Gastrocnemius medialis (tissue), 4 donors: Measurements from ENCODE around the gene IMPACT. TPM values are rescaled to one million over a fixed set of nuclear protein-coding genes. Genes with fewer than 3 reads are reported as not detected.
A peak's percentile ranks its signal among the peaks of the same experiment; 100 is the strongest.

Experiments used
- ATAC-seq, 2 donors: fragments of 150-250 bp; one replicate each; pipeline ENCODE4 v1.9.1; 2016
- DNase-seq, 2 donors: peaks; one replicate each; pipeline ENCODE4 v3.0.0-alpha.2; 2019
- H3K27ac ChIP-seq, 4 donors: fragments of 200-600 bp; sonication (generic); 1 replicate in 1 of 4; 2 replicates in 3 of 4; pipeline ENCODE4 v1.5.1; 2016 to 2018; ENCODE audit warnings: mild to moderate bottlenecking in 2 of 4, moderate library complexity in 1 of 4
- H3K27me3 ChIP-seq, 3 donors: fragments of 200-600 bp; sonication (generic) in 2 of 3; 1 replicate in 1 of 3; 2 replicates in 2 of 3; pipeline versions ENCODE4 v1.5.1 to v1.6.0; 2016 to 2019; ENCODE audit warnings: mild to moderate bottlenecking in 1 of 3, moderate library complexity in 1 of 3
- H3K36me3 ChIP-seq, 2 donors: fragments of 200-600 bp; sonication (generic) in 1 of 2; one replicate each; pipeline ENCODE4 v1.5.1; 2017 to 2018
- H3K4me1 ChIP-seq, 2 donors: fragments of 200-600 bp; sonication (generic) in 1 of 2; one replicate each; pipeline ENCODE4 v1.5.1; 2016 to 2017; ENCODE audit warnings: mild to moderate bottlenecking in 2 of 2
- H3K4me3 ChIP-seq, 4 donors: fragments of 200-600 bp; sonication (generic) in 3 of 4; 1 replicate in 1 of 4; 2 replicates in 3 of 4; pipeline ENCODE4 v1.5.1; 2016 to 2019; ENCODE audit warnings: mild to moderate bottlenecking in 2 of 4
- H3K9me3 ChIP-seq, 3 donors: fragments of 200-600 bp; sonication (generic) in 2 of 3; 1 replicate in 1 of 3; 2 replicates in 2 of 3; pipeline ENCODE4 v1.5.1; 2016 to 2019
- POLR2A ChIP-seq, 2 donors: fragments of 450-650 bp; IDR thresholded peaks; one replicate each; pipeline ENCODE4 v1.6.1; 2017; ENCODE audit warnings: antibody characterized with exemption in 2 of 2, mild to moderate bottlenecking in 2 of 2, moderate library complexity in 2 of 2
- in situ Hi-C, 4 donors: fragments of 200-750 bp; cut with MboI; loops; one replicate each; pipeline versions ENCODE4 v1.15.0 to v1.8.0; 2017; ENCODE audit warnings: low sequenced_read_pairs in 4 of 4
- intact Hi-C: fragments of 100-400 bp; cut with DNase I; formaldehyde crosslinking; loops from one replicate; pipeline ENCODE4 v1.15.1; 2023; ENCODE audit warnings: low total_unique reads
- total RNA-seq, 4 donors: library from RNA; depleted of rRNA; stranded (reverse); fragments of >200 nt; gene quantifications; one replicate each; pipeline versions ENCODE4 v1.1.0 to v1.2.3, GENCODE V29; 2016
- TF ChIP-seq, protein P1 (sequence below), 5 experiments: fragments of 450-650 bp in 3 of 5; fragments of 200-600 bp in 2 of 5; sonication (generic) in 2 of 5; IDR thresholded peaks in 4 of 5; conservative IDR thresholded peaks in 1 of 5; 1 replicate in 4 of 5; 2 replicates in 1 of 5; pipeline ENCODE4 v1.5.1; 2016 to 2019; ENCODE audit warnings: antibody characterized with exemption in 5 of 5, mild to moderate bottlenecking in 3 of 5, moderate library complexity in 3 of 5

IMPACT gene
- total RNA-seq, 4 donors from 2014 or later = 9.1 to 18.7 (median 11.9) TPM

DNA sequence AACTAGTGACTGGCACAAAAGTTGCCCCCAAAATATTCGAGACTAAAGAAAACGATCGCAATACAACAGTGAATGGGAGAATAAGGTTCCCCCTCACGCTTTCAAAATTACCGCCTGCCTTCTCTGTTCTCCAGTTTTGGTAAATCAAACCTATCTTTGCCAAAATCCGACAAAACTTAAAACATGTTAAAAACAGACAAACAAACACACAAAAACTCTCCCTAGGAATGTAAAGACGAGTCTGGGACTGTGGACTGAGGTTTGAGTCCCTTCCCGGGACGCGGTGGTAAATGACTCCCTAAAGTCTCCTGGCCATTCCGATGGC, 435 bp upstream of the IMPACT start:
- intact Hi-C loops = loop anchor here (2.0 kb wide), 1 partner anchor 29 kb away; the partner anchor contains the start of gene OSBPL1A

DNA sequence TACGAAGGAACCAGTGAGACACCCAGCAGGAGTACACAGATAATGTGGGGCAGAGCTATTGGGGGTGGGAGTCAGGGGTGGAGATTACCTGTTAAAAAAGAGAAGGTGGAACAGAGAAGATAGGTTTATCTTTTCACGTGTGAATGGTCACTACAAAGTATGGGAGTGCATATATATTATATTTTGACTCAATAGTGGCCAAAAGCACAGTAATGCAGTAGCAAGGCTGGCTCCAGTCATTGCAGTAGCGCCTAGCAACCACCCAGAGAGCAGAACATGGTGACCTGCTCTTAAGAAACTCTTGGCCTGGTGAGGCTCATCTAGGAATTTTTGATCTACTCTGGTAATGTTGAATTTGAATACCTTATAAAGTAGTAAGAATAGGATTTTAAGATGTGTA, 1.0 kb downstream of the IMPACT start:
- DNase-seq (no peak), ATAC-seq (no peak)
- Histone ChIP-seq H3K9me3 (no peaks in the 10 kb centered on the region), H3K36me3 (no peaks in the 10 kb centered on the region), H3K27me3 (peaks cover 9 to 31% (median 12%) of the 10 kb centered on the region in 3 donors), H3K4me3 (peak overlapping the region; percentile 69 to 92 (median 80)), H3K27ac (no peak overlapping the region), H3K4me1 (peaks cover 7 to 11% of the 10 kb centered on the region in 2 donors)
- in situ Hi-C loops = loop anchor here in 1 of 4 donors (25.0 kb wide), 1 partner anchor 90 kb away; no protein-coding TSS in a partner anchor
- TF ChIP-seq, protein P1, sequence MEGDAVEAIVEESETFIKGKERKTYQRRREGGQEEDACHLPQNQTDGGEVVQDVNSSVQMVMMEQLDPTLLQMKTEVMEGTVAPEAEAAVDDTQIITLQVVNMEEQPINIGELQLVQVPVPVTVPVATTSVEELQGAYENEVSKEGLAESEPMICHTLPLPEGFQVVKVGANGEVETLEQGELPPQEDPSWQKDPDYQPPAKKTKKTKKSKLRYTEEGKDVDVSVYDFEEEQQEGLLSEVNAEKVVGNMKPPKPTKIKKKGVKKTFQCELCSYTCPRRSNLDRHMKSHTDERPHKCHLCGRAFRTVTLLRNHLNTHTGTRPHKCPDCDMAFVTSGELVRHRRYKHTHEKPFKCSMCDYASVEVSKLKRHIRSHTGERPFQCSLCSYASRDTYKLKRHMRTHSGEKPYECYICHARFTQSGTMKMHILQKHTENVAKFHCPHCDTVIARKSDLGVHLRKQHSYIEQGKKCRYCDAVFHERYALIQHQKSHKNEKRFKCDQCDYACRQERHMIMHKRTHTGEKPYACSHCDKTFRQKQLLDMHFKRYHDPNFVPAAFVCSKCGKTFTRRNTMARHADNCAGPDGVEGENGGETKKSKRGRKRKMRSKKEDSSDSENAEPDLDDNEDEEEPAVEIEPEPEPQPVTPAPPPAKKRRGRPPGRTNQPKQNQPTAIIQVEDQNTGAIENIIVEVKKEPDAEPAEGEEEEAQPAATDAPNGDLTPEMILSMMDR (IDR thresholded peaks at IDR 0.05 in 4 of 5, conservative IDR thresholded peaks at IDR 0.05 in 1 of 5) = no peak
- no peak for TF ChIP-seq POLR2A (IDR thresholded peaks at IDR 0.05)
- intact Hi-C loops = loop anchor here (2.0 kb wide), 1 partner anchor 31 kb away; the partner anchor contains the start of gene OSBPL1A

More for the DNA sequence above, 435 bp upstream of the IMPACT start:
- TF ChIP-seq, protein P1 (IDR thresholded peaks at IDR 0.05 in 4 of 5, conservative IDR thresholded peaks at IDR 0.05 in 1 of 5) = no peak
- TF ChIP-seq POLR2A (IDR thresholded peaks at IDR 0.05) = no peak
- Histone ChIP-seq H3K27ac (peak overlapping the region; percentile 46 to 81 (median 72)), H3K36me3 (no peaks in the 10 kb centered on the region), H3K9me3 (no peaks in the 10 kb centered on the region), H3K27me3 (peaks cover 12 to 37% (median 15%) of the 10 kb centered on the region in 3 donors), H3K4me1 (peaks cover 7 to 11% of the 10 kb centered on the region in 2 donors), H3K4me3 (peak overlapping the region; percentile 69 to 92 (median 80))
- in situ Hi-C loops = loop anchor here in 1 of 4 donors (25.0 kb wide), 1 partner anchor 89 kb away; no protein-coding TSS in a partner anchor
- no peak for ATAC-seq
- no peak for DNase-seq

DNA sequence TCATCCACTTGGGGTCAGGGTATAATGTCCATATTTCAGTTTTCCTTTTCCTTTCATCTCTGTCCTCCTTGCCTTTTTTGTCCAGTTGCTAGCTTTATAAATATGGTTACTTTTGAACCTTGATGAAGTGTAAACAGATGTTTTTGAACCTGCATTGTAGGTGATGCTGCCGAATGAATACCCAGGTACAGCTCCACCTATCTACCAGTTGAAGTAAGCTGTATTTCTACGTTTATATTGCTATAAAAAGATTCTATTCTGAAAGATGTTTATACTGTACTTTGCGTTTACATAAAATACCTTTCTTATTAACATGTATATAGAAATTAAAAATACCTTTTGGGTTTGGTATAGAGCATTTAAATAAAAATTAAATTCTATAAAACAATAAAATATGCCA, 2.2 kb downstream of the IMPACT start:
- no peak for ATAC-seq
- H3K4me3 ChIP-seq = no peak overlapping the region
- TF ChIP-seq, protein P1 (IDR thresholded peaks at IDR 0.05 in 4 of 5, conservative IDR thresholded peaks at IDR 0.05 in 1 of 5) = no peak
- TF ChIP-seq POLR2A (IDR thresholded peaks at IDR 0.05) = no peak
- DNase-seq = no peak
- intact Hi-C loops (no loop called here), in situ Hi-C loops (loop anchor here in 1 of 4 donors (25.0 kb wide), 1 partner anchor 91 kb away; no protein-coding TSS in a partner anchor)
- H3K27ac ChIP-seq = no peak overlapping the region
- peaks cover 0 to 4% of the 10 kb centered on the region in 2 donors for H3K36me3 ChIP-seq
- H3K27me3 ChIP-seq = peaks cover 5 to 23% (median 12%) of the 10 kb centered on the region in 3 donors
- no peaks in the 10 kb centered on the region for H3K9me3 ChIP-seq
- H3K4me1 ChIP-seq = peaks cover 7 to 11% of the 10 kb centered on the region in 2 donors

DNA sequence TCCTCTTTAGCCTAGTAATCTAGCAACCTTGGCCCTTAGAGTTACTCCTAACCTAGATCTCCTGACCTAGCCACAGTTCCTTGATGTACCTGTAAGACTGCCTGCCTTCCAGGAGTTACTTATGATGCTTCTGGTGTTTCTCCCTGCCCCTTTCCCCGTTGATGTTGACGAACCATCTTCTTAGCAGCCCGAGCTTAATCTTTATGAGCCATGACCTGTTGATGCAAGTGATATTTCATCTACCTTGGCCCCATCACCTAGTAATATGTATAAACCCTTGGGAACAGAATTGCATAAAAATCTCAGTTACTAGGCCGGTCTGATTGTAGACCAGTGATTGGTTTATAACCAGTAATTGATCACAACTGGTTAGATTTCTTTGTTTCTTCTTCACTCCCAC, 2.7 kb downstream of the IMPACT start:
- Histone ChIP-seq H3K27me3 (peaks cover under 1 to 18% (median 11%) of the 10 kb centered on the region in 3 donors), H3K27ac (no peak overlapping the region), H3K9me3 (no peaks in the 10 kb centered on the region), H3K36me3 (peaks cover 0 to 4% of the 10 kb centered on the region in 2 donors), H3K4me3 (no peak overlapping the region), H3K4me1 (peaks cover 7 to 11% of the 10 kb centered on the region in 2 donors)
- no peak for ATAC-seq
- TF ChIP-seq POLR2A (IDR thresholded peaks at IDR 0.05) = no peak
- TF ChIP-seq, protein P1 (IDR thresholded peaks at IDR 0.05 in 4 of 5, conservative IDR thresholded peaks at IDR 0.05 in 1 of 5) = no peak
- intact Hi-C loops = no loop called here
- in situ Hi-C loops = loop anchor here in 1 of 4 donors (25.0 kb wide), 1 partner anchor 92 kb away; no protein-coding TSS in a partner anchor
- no peak for DNase-seq
